GM10266 (cell line): Measurements from ENCODE around the gene PAX9.
A peak's percentile ranks its signal among the peaks of the same experiment; 100 is the strongest.

ENCODE experiments used
- DNase-seq: peaks from one replicate; pipeline ENCODE4 v3.0.0; 2012; ENCODE audit errors: extremely low spot score
- TF ChIP-seq, protein P1 (sequence below): IDR thresholded peaks from 2 replicates; pipeline ENCODE4 v1.5.1; 2012; ENCODE audit warnings: mild to moderate bottlenecking, low read depth; ENCODE audit not compliant: control insufficient read depth, insufficient read depth; ENCODE audit errors: missing control alignments

Gene PAX9

DNA sequence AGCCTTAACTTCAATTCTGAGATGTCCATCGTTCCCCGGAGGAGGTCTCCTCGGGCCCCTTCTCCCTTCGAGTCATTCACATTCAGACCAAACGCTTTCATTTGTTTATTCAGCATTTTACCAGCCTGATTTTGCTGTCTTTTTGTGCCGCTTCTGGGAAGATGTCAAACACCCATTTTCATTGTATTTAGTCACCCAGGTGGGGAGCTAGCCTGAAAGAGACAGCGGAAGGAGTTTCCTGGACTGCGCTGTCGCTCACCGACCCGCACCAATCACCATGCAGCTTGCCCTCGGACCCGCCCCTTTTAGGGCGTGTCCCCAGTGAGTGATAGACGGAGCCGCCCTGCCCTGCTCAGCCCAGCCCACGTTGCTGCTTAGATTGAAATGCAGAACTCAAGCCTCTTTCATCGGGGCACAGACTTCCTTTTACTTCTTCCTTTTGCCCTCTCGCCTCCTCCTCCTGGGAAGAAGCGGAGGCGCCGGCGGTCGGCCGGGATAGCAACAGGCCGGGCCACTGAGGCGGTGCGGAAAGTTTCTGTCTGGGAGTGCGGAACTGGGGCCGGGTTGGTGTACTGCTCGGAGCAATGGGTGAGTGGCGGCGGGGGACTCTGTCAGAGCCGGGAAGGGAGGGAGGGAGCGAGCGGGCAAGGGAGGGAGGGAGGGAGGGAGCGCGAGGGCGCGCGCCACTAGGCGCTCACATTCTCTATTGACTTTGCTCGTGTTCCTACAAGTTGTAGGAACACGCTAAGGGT is at the start of gene PAX9:
PAX9 (plus strand) TSS at position 355 of the 752 bp plus-strand sequence; CDS start at position 585, 230 bp downstream.
- TF ChIP-seq, protein P1, sequence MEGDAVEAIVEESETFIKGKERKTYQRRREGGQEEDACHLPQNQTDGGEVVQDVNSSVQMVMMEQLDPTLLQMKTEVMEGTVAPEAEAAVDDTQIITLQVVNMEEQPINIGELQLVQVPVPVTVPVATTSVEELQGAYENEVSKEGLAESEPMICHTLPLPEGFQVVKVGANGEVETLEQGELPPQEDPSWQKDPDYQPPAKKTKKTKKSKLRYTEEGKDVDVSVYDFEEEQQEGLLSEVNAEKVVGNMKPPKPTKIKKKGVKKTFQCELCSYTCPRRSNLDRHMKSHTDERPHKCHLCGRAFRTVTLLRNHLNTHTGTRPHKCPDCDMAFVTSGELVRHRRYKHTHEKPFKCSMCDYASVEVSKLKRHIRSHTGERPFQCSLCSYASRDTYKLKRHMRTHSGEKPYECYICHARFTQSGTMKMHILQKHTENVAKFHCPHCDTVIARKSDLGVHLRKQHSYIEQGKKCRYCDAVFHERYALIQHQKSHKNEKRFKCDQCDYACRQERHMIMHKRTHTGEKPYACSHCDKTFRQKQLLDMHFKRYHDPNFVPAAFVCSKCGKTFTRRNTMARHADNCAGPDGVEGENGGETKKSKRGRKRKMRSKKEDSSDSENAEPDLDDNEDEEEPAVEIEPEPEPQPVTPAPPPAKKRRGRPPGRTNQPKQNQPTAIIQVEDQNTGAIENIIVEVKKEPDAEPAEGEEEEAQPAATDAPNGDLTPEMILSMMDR: no peak
- DNase-seq: peak; percentile 63

DNA sequence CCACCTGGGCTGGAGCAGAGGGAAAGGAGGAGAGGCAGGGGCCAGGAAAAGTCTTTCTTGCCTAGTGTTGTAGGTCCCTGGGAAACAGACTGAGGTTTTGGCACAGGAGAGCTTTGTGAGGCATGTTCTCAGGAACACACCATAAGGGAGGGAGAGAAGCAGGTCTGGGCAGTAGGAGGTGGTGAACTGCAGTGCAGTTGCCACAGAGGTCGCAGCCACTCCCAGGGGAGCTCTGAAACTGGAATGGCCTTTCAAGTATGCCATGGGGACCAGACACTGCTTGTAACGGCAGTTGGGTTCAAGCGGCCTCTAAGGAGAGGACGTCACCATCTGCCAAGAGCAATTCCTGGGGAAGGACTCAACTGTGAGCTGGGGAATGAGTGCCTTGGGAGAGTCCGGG is 43.8 kb upstream of the PAX9 start:
- TF ChIP-seq, protein P1: no peak
- no peak for DNase-seq

DNA sequence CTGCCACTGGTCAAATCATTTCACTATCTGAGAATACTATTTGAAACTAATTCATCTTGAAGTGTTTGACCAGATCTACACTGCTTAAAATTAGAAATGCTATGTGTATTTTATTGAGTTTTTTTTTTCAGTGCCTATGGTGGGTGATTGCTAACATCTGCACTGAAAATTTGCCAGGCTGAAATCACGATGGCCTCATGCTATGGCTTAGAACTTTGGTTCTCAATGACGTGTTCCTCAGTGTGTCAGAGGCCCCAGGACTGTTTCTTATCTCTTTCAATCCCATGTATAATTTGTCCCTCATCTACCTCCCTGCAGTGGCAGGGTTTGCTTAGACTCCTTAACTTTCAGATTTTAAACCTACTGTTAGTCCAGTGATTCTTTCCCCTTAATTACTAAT is 43.0 kb upstream of the PAX9 start:
- TF ChIP-seq, protein P1: no peak
- DNase-seq: no peak

DNA sequence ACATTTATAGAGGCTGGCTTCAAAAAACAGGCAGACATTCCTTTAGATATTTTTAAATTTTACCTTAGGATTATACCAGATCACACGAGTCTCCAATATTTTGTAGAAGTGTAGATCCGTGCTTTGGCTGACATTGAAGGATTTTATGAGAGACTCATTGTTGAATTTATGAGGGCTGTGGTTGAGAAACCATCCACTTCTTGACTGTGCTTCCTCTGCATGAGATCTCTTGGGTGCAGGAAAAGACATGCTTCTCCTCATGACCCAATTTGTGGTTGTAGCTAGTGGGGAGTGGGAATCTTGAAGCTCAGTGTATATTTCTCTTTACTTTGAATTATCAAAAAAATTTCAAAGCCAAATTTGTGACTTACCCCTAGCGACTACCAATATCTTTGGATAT is 42.5 kb upstream of the PAX9 start:
- DNase-seq: no peak

DNA sequence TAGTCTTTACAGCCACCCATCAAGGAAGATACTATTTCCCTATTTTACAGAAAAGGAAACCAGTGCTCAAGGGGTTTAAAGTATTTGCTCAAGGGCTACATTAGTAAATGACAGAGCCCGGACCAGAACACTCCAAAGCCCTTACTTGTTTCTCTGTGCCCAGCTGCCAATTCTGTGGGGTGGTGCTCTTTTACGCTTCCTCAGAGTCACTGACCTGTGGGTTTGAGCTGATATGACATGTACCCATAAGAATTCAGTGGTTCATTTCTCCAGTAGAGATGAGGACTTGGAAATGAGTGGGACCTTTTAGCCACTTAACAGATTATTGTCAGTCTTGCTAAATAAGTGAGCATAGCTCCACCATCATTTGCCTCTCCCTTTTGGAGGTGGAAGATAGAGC is 41.8 kb upstream of the PAX9 start:
- TF ChIP-seq, protein P1: no peak
- no peak for DNase-seq

More for the DNA sequence above, 42.5 kb upstream of the PAX9 start:
- TF ChIP-seq, protein P1: no peak

DNA sequence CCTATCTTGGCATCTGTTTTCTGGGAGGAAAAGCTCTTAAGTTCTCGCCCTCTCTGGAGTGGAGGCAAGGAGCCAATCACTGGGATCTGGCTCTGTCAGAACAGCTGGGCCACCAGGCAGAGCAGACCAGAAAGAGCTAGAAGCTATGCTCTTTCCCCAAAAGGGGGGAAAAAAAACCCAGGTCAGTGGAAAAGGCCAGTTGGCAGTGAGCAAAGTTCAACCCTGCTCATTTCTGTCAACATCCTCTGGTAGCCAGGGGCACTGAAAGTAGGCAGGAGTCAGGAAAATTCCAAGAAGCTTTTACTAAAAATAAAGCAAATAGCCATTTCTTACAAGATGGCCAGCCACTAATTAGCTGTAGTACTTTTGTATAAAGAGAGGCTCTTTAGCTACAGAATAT is 36.6 kb upstream of the PAX9 start:
- DNase-seq: no peak
- TF ChIP-seq, protein P1: no peak

DNA sequence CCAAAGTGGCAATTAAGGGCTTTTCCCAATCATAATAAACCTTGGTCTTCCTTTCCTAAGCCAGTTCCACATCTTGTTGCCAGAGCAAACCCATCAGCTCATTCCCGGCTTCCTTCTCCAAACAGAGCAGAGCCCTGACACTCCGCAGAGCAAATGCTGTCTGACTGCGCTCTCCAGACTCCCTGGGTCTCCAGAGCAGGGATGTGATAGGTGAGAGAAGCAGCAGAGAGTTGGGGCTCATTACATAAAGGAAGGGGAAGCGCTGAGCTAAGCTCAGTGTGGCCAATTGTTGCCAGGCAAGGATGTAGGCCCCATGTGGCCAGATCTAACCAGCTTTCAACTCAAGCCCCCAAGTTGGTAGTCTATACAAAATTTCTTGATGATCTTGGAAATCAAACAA is 36.2 kb upstream of the PAX9 start:
- DNase-seq: no peak
- TF ChIP-seq, protein P1: no peak
